HG03196 (cell line): ENCODE measurements around the gene ANKRA2.

ENCODE experiments used
- ATAC-seq: cut with Tn5 transposase; IDR thresholded peaks from one replicate; pipeline ENCODE4 v1.9.1; 2021; ENCODE audit not compliant: unreplicated experiment

Gene ANKRA2, protein sequence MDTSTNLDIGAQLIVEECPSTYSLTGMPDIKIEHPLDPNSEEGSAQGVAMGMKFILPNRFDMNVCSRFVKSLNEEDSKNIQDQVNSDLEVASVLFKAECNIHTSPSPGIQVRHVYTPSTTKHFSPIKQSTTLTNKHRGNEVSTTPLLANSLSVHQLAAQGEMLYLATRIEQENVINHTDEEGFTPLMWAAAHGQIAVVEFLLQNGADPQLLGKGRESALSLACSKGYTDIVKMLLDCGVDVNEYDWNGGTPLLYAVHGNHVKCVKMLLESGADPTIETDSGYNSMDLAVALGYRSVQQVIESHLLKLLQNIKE

DNA sequence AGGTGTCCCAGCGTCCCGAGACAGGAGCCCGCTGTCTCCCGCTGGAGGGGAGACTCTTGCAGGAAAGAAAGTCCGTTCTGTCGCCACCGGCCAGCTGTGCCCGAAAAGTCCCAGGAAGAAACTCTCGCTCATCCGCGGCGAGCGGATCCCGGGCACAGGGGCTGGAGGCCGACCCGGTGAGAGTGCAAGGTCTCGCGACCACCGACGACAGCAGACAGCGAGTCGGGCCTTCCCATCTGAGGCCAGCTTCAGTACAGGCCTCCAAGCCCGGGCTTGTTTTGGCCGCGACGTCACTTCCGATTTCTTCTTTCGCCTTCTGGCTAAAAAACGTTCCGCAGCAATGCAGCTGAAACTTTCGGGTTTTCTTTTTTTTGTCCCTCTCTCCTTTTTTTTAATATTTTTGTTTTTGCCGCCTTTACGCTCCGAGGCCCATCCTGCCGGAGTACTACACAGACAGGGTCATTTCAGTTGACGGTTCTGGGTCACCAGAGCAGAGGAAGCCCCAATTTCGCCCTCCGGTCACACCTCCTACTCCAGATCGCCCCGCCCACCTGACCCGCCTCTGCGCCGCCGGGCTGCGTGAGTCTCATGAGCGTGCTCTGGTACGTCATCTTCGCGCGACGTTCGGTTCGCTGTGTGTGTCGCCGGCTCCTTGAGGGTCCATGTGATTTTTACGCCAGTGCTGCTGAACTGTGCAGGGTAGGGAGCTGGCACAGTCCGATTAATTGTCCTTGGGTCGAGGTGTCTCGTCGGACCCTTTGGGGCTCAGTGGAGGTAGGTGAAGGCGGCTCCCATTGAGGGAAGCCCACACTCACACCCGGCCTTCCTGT lies at the start of gene ANKRA2, which contains the start of gene UTP15:
ANKRA2 (minus strand) TSS at position 501 of the 830 bp plus-strand sequence. CDS start 2,758 bp downstream, outside the sequence.
UTP15 (plus strand) TSS at position 605 of the 830 bp plus-strand sequence. CDS start 1,602 bp downstream, outside the sequence.
- ATAC-seq = peak; percentile 96

DNA sequence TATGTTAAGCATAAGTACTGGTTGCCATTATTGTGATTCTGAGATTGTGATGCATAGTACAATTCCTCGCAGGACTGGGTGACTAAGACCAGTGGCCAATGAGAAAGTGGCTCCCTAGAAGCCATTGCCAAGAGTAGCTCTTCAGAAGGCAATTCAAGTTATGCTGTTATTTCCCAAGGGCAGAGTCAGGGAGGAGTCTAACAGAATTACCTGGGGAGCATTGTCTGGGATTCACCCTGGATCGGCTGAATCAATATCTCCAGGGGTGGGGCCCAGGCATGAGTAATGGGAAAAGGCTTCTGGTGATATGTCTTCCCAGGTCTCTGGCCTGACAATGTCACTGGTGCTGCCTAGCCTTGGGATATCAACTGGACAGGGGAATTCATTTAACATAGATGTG lies 49.6 kb upstream of the ANKRA2 start:
- no peak for ATAC-seq

DNA sequence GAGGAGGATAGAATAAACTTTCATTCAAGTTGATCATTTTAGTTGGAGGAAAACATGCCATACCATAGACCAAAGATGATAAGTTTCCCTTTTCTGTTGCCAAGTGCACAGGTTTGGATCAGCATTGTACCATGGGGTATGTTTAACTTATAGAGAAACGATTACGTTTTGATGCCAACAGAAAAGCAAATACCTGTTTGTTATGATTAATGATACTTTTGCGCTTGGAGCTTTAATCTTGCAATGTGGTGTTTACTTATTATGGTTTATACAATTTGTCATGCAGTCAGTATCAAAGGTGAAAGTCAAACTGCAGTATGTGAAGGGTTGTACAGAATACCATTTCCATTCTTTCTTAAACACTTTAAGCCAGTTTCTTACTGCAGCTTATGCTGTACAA lies 47.4 kb upstream of the ANKRA2 start:
- no peak for ATAC-seq

DNA sequence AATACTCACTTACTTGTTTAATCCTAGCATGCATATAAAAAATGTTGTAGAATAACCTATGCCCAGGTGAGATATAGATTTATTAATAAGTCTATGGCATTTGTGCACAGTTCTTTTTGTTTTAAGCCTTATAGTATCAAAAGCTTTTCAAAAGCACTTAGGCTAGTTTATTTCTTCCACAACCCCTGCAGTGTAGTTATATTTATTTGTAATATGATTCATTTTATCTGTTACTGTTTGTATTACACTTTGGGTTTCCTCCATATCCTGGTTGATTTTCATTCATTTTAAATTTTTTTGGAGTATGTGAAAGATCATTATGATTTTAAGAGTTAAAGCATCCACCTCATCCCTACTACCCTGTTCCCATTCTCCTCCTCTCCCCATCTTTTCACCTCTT lies 41.8 kb upstream of the ANKRA2 start:
- ATAC-seq = no peak

DNA sequence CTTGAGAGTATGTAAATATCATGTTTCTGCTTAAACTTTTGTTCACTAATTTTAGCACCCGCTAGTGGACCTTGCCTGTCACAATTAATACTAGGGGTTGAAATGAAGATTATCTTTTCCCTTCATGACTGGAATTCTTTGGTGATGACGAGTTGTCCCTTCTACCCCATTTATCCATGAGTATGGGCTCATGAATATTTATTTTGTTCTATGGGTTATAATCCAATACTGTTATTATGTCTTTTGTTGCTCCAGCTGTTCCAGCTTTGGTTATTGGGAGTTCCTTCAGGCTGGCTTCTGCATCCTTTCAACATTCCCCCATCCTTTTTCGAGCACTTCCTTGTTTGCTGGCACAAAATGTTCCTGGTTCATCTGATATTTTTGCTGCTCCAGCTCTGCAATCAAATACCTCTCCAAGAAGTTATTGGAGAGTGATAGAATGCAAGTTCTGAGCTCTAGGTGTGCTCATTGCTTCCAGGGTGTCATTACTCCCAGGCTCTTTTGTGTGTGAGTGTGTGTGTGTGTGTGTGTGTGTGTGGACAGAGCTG lies 40.8 kb upstream of the ANKRA2 start:
- no peak for ATAC-seq

DNA sequence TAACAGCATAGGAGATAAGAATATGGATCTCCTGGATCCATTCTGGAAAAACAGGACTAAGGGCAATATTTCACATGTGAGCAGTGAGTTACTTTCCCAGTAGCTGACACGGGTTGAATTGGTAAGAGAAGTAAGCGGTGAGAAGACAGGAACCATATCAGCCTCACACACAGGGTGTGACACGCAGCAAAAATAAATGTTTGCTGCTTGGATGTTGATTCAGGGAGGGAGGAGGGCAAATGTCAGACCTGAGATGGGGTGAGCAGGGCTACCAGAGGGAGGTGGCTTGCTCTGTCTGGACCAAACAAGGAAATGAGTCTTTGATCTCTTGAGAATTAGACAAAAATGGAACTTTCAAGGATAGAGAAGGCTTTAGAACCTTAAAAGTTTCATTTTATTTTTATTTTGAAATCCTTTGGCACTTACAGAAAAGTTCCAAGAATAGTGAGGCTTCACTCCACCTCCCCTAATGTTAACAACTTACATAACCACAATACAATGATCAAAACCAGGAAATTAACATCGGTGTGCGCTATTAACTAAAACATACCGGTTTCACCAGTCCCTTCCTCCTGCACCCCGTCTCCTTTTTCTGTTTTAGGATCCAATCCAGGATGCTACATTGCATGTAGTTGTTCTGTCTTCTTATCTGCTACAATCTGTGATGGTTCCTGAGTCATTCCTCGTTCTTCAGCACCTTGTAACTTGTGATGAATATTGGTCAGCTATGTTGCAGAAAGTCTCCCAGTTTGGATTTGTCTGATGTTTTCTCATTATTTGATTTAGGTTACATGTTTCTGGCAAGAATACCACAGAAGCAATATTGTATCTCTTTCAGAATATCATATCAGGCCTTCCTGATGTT lies 40.0 kb upstream of the ANKRA2 start:
- ATAC-seq = no peak

DNA sequence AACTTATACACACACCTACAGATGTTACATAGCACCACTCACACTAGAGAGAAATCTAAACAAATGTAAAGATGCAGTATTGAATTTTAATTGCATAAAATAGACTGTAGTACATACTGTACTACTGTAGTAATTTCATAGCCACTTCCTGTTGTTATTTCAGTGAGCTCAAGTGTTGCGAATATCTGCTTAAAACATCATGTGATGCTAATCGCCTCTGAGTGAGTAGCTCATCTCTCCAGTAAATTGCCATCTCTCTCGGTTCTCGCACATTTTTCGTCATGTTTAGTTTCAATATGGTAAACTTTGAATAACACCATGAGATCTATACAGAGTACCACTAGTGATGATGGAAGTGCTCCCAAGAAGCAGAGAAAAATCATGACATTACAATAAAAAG lies 38.6 kb upstream of the ANKRA2 start:
- ATAC-seq = no peak

DNA sequence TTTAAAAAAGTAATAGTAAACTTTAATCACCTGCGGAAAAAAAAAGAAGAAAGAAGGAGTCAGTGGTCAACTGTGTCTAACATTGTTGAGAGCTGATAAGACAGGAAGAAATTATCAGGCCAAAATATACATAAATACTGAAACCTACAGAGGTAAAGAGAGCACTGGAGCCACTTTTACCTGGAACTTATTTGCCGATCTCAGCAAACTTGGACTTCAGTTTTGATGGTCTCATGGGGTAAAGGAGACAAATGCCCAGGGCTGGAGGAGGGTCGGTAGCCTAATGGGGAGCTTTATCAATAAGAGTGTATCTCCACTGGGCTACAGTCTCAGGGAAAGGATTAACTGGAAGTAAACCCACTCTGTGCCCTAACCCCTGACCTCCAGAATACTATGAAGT lies 33.9 kb upstream of the ANKRA2 start:
- ATAC-seq = no peak

DNA sequence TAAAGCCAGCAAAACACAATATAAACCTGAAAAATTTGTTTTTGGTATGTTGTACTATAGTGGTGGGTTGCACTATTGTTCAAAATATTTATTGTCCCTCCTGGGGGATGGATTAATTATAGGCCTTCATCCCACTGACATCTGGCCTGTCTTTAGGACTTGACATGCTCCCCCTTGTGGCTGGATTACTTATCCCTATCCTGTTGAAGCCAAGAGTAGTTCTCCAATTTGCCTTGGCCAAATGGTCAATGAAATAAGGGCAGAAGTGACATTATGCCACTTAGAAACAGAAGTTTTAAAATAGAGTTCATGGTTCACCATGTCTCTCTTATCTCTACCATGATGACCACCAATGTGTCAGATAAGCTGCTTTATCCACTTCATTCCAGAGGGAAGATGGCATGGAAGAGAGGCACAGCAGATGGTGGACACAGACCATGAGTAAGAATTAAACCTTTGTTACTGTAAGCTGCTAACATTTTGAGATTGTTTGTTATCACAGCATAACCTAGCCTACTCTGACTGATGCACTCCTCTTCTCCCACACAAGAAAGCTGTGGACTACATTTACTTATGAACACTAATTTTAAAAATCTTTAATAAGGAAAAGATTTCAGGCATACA lies 31.4 kb upstream of the ANKRA2 start:
- ATAC-seq = no peak

DNA sequence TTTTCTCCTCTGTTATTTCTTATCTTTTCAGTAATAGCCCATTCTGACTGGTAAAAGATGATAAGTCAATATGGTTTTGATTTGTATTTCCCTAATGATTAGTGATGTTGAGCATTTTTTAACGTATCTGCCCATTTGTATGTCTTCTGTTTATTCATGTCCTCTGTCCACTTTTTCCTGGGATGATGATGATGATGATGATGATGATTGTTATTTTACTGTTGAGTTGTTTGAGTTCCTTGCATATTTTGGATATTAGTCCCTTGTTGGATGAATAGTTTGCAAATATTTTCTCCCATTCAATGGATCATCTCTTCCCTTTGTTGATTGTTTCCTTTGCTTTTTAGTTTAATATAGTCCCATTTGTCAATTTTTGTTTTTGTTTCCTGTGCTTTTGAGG lies 27.1 kb upstream of the ANKRA2 start:
- no peak for ATAC-seq

DNA sequence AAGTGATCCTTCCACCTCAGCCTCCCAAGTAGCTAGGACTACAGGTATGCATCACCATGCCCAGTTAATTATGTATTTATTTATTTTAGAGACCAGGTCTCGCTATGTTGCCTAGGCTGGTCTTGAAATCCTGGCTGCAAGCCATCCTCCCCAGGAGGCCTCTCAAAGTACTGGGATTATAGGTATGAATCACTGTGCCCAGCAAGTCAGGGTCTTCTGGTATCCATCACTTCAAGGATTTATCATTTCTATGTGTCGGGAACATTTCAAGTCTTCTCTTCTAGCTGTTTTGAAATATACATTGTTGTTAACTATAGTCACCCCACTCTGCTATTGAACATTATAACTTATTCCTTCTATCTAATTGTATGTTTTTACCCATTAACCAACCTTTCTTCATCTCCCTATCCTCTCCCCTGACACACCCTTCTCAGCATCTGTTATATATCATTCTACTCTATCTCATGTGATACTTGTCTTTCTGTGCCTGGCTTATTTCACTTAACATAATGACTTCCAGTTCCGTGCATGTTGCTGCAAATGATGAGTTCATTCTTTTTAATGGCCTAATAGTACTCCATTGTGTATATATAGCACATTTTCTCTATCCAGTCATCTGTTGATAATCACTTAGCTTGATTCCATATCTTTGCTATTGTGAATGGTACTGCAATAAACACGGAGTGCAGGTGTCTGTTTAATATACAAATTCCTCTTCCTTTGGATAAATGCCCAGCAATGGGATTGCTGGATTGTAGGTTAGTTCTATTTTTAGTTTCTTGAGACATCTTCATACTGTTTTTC lies 26.5 kb upstream of the ANKRA2 start:
- ATAC-seq = no peak

DNA sequence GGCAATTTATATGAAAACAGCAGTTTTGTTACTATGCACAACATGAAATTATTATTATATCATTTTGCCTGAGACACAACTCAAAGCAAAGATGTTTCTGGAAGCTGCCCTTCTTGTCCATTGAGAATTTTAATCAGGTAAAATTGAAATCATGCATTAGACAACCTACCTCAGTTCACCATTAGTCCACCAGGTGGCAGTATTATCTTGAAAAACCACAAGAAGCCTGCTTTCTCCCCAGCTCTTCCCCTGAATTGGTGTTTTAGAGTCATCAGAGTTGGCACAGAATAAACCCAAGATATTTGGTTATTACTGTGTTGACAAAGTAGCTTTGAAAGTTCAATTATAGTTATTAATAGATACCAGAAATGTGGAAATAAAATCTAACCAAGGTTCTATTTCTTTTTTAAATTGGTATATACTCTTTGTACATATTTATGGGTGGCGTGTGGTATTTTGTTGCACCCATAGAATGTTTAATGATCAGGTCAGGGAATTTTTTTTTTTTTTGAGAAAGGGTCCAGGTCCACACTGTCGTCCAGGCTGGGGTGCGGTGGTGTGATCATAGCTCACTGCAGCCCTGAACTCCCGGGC lies 25.8 kb upstream of the ANKRA2 start:
- ATAC-seq = no peak

DNA sequence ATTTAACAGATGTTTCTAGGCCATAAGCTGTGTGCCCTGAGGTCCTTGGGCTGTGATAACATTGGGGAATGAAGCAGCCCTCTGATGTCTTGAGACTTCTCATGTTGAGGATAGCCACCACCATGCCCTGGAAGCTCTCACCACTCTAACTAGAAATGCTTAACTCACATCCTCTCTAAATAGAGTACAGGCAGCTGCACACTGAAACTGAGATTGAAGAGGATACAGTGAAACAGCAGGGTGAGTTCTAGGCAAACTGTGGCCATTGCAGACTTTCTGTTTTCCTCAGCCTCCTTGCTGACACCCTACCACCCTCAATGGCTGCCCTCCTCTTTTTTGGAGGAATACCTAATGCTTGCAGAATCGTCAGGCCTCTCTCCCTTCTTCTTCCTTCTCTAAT lies 22.5 kb upstream of the ANKRA2 start:
- no peak for ATAC-seq

DNA sequence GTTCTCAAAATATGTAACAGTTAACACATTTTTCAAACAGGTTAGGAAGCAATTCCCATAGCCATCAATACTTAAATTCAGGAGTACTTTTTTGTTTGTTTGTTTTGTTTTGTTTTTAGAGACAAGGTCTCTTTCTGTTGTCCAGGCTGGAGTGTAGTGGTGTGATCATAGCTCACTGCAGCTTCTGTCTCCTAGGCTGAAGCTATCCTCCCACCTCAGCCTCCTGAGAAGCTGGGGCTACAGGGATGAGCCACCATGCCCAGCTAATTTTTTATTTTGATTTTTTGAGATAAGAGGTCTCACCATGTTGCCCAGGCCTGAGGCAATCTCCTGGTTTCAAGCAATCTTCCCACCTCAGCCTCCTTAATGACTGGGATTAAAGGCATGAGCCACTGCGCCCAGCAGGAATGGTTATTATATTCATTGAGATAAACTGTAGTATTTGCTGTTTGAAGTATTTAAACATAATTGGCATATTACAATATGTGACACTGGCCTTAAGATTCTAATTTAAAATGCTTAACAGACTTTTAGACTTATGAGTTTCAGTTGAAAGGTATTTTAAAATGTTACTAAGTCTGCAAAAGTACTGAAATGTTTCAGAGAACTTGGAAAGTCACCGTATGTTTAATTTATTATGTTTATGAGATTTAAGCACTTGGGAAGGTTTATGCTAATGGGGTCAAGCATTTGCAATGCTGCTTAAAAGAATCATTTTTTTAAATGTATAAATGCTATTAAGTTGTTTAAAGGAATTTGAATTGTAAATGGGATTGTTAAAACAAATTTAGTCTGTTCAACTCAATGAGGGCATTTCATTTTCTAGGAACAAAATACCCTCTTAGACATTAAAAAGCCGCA lies 17.1 kb upstream of the ANKRA2 start:
- no peak for ATAC-seq

DNA sequence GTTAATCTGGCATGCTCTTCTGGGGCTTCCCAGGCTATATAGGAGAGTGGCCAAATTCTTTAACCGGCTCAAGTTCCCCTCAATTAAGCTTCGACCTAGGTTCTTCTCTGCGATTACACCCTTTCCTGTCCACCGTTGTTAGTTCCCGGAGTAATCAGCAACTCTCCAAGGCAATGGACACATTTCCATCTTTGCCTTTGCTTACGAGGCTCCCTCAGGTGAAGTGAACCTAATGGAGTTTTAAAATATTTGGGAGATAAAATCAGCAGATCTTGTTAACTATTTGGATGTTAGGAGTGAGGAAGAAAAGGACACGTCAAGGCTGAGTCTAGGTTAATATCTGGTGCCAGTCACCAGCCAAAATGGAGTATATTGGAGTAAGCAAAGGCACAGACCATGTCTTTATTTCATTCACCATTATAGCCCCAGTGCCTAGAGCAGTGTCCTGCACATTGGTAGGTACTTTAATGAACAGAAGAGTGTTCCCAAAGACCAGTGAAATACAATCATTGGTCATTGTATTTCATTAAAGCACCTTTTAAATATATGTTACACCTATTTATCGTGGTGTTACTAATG lies 619 bp upstream of the ANKRA2 start:
- ATAC-seq = peak; percentile 2

DNA sequence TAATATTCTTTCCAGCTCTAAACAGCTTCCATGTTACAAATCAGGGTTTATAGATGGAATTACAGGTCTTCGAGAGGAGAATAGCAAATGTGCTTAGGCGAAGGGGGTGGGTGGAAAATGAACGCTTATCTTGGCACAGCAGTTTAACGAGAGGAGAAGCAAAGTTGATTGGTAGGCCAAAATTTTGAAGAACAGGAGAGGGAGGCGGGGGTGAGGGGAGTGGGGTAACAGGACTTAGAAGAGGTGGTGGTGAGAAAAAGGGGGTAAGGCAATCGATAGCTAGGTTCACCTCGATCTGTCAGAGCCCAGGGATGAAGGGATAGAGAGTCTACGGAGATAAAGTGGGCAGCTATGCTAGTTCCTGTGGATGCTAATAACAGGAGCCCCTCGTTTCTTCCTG lies 764 bp downstream of the ANKRA2 start:
- peak; percentile 10 for ATAC-seq

DNA sequence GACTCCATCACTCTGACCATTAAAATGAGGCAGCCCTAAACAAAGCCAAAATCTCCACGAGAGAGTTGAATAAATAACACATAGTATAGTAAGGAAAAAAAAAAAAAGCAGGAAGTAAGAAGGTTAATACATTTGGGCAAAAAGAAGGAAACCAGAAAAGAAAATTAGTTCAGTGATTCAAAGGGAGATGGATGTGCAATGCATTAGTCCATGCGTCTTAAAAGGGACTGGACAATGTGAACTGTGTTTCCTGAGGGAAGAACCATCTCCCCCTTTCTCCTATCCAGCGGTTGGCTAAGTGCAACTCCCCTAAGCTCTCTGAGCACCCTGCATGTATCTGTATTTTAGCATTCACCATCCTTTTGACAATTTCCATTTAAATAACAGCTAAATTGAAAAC lies 1.4 kb downstream of the ANKRA2 start:
- no peak for ATAC-seq

DNA sequence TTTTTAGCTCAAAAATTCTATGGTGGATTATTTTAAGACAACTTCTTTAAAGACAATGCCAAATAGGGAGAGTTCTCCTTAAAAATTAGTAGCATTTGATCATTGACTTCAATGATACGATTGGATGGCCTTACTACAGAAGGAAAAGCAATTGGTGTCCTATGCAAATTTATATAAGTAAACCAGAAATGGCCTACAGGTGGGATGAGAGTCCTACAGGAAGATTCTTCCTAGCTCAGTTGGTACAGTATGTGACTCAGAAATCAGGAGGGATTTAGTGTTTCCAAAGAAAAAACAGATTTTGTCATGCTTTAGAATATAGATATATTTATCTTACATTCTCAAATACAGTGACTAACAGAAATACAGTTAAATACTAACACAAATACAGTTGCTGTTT lies 6.5 kb downstream of the ANKRA2 start:
- ATAC-seq = no peak
